GM12892 (cell line): ENCODE measurements around the gene HMGXB3.

Source experiments
- POLR2A ChIP-seq: IDR thresholded peaks from 2 replicates; pipeline ENCODE4 v1.6.1; 2011; ENCODE audit warnings: low read depth, low read length, control low read depth
- POLR2AphosphoS5 ChIP-seq: IDR thresholded peaks from 2 replicates; pipeline ENCODE4 v1.6.1; 2011; ENCODE audit warnings: low read depth, low read length, control low read depth
- TAF1 ChIP-seq: IDR thresholded peaks from 2 replicates; pipeline ENCODE4 v1.6.1; 2011; ENCODE audit warnings: low read depth, mild to moderate bottlenecking, control low read depth, low read length, borderline replicate concordance

DNA sequence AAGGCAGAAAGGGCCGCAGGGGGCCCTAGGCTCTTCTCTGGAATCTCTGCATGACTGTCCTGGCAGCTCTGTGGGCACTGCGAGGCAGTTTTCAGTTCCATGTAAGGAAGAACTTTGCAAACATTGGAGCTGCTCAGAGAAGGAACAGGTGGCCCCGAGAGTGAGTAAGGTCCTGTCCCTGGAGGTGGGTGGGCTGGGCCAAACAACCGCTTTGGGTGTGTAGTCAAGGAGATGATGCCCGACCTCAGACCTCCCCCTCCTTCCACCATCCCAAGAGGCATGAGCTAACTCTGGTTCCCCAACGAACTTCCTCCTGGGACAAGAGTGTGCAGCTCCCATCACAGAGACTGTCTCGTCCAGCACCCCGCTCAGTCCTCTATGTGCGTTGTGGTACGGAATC, 65.3 kb downstream of the HMGXB3 start:
- TF ChIP-seq POLR2AphosphoS5 (no peak), POLR2A (no peak), TAF1 (no peak)
